IMR-90 (cell line): Measurements from ENCODE around the gene OR7C1. TPM values are rescaled to one million over a fixed set of nuclear protein-coding genes. Genes with fewer than 3 reads are reported as not detected.
A peak's percentile ranks its signal among the peaks of the same experiment; 100 is the strongest.
"Not testable (repeated sequence)": the region's sequence is repeated elsewhere in the genome, so short reads cannot be mapped to it uniquely, and the experiment has no call there.

ENCODE experiments used
- ATAC-seq: fragments of 200-7000 bp; cut with Tn5 transposase; 2 replicates; pipeline ENCODE4 v1.9.1; 2020; ENCODE audit warnings: low read depth, mild to moderate bottlenecking, moderate library complexity
- BruUV-seq: library from RNA; stranded (reverse); fragments of 400-500 nt; replicated peaks from 2 replicates; lab custom pipeline; 2021; lab: Mats Ljungman, UMichigan
- CTCF ChIA-PET: fragments of 300-600 bp; formaldehyde crosslinking; extraction: SDS; loops from one replicate; lab custom pipeline; 2021; ENCODE audit warnings: antibody characterized with exemption; lab: Yijun Ruan, JAX
- POLR2A ChIA-PET: fragments of 300-600 bp; sonication (Branson Sonifier 250); formaldehyde crosslinking; loops from one replicate; lab custom pipeline; 2022; ENCODE audit warnings: antibody characterized with exemption; ENCODE audit not compliant: unreplicated experiment; lab: Charles Lee
- DNase-seq: peaks from one replicate; pipeline ENCODE4 v3.0.0; 2013
- H2AFZ ChIP-seq: replicated peaks from 2 replicates; pipeline ENCODE3; 2013; ENCODE audit warnings: low read length, mild to moderate bottlenecking; ENCODE audit not compliant: poor library complexity
- H2AK5ac ChIP-seq: 2 replicates; pipeline ENCODE4 v1.6.1; 2013; ENCODE audit warnings: low read depth, low read length, inconsistent platforms
- H2AK9ac ChIP-seq: replicated peaks from 2 replicates; pipeline ENCODE3; 2013; ENCODE audit warnings: mild to moderate bottlenecking, low read depth, low read length, moderate library complexity; ENCODE audit not compliant: poor library complexity
- H2BK120ac ChIP-seq: 2 replicates; pipeline ENCODE4 v1.6.1; 2013; ENCODE audit warnings: low read depth, low read length, inconsistent platforms
- H2BK15ac ChIP-seq: 3 replicates; pipeline ENCODE4 v1.6.1; 2013; ENCODE audit warnings: low read depth, low read length, inconsistent platforms
- H2BK20ac ChIP-seq: 2 replicates; pipeline ENCODE4 v1.6.1; 2013; ENCODE audit warnings: low read depth, mild to moderate bottlenecking, inconsistent platforms, low read length, moderate library complexity
- H2BK5ac ChIP-seq: 2 replicates; pipeline ENCODE4 v1.6.1; 2013; ENCODE audit warnings: mild to moderate bottlenecking, low read depth, low read length, inconsistent platforms; ENCODE audit not compliant: poor library complexity, severe bottlenecking
- H3K14ac ChIP-seq: replicated peaks from 2 replicates; pipeline ENCODE4 v1.6.1; 2013; ENCODE audit warnings: low read depth, low read length, inconsistent platforms
- H3K18ac ChIP-seq: 2 replicates; pipeline ENCODE4 v1.6.1; 2013; ENCODE audit warnings: low read depth, low read length, control low read depth
- H3K23ac ChIP-seq: 2 replicates; pipeline ENCODE4 v1.6.1; 2013; ENCODE audit warnings: low read depth, low read length, inconsistent platforms
- H3K27ac ChIP-seq: 2 replicates; pipeline ENCODE4 v1.5.1; 2013; ENCODE audit warnings: mild to moderate bottlenecking, control low read depth, low read length; ENCODE audit not compliant: insufficient read depth
- H3K27me3 ChIP-seq: 2 replicates; pipeline ENCODE4 v1.6.1; 2013; ENCODE audit warnings: low read length; ENCODE audit not compliant: control insufficient read depth, insufficient read depth
- H3K36me3 ChIP-seq: 2 replicates; pipeline ENCODE4 v1.6.1; 2013; ENCODE audit warnings: low read length, mixed read lengths; ENCODE audit not compliant: control insufficient read depth, insufficient read depth
- H3K4ac ChIP-seq: 2 replicates; pipeline ENCODE4 v1.6.1; 2013; ENCODE audit warnings: low read depth, low read length, inconsistent platforms
- H3K4me1 ChIP-seq: 2 replicates; pipeline ENCODE4 v1.6.1; 2013; ENCODE audit warnings: low read length, mixed read lengths; ENCODE audit not compliant: control insufficient read depth, insufficient read depth
- H3K4me2 ChIP-seq: 2 replicates; pipeline ENCODE4 v1.6.1; 2013; ENCODE audit warnings: low read depth, mild to moderate bottlenecking, control low read depth, low read length, moderate library complexity
- H3K4me3 ChIP-seq: 2 replicates; pipeline ENCODE4 v1.5.1; 2013; ENCODE audit warnings: low read depth, mild to moderate bottlenecking, control low read depth, low read length, moderate library complexity; ENCODE audit not compliant: insufficient read depth
- H3K56ac ChIP-seq: 2 replicates; pipeline ENCODE4 v1.6.1; 2013; ENCODE audit warnings: low read length, inconsistent platforms; ENCODE audit not compliant: insufficient read depth; ENCODE audit errors: extremely low read depth
- H3K79me1 ChIP-seq, 2 experiments: 2 replicates each; pipeline ENCODE4 v1.6.1; 2013; ENCODE audit warnings: low read length in 2 of 2, inconsistent platforms in 1 of 2, low read depth in 1 of 2
- H3K9ac ChIP-seq: 2 replicates; pipeline ENCODE4 v1.6.1; 2013; ENCODE audit warnings: low read depth, low read length, control low read depth
- H3K9me1 ChIP-seq: 2 replicates; pipeline ENCODE4 v1.6.1; 2013; ENCODE audit warnings: low read length, inconsistent platforms; ENCODE audit not compliant: insufficient read depth
- H3K9me3 ChIP-seq: 2 replicates; pipeline ENCODE4 v1.6.1; 2013; ENCODE audit warnings: low read length; ENCODE audit not compliant: control insufficient read depth, insufficient read depth
- H4K20me1 ChIP-seq: 2 replicates; pipeline ENCODE4 v1.6.1; 2013; ENCODE audit warnings: low read length, inconsistent platforms; ENCODE audit not compliant: insufficient read depth
- H4K5ac ChIP-seq: 2 replicates; pipeline ENCODE4 v1.6.1; 2013; ENCODE audit warnings: mild to moderate bottlenecking, low read depth, low read length, control low read depth
- H4K8ac ChIP-seq, 2 experiments: 2 replicates each; pipeline ENCODE4 v1.6.1; 2013; ENCODE audit warnings: low read depth in 2 of 2, low read length in 2 of 2, control low read depth in 1 of 2, inconsistent platforms in 1 of 2
- H4K91ac ChIP-seq: 2 replicates; pipeline ENCODE4 v1.6.1; 2013; ENCODE audit warnings: low read depth, low read length, inconsistent platforms; ENCODE audit not compliant: insufficient read depth
- CEBPB ChIP-seq: IDR thresholded peaks from 2 replicates; pipeline ENCODE4 v1.6.1; 2012; ENCODE audit warnings: low read depth, low read length, improper control_type of control experiment
- MAFK ChIP-seq: IDR thresholded peaks from 2 replicates; pipeline ENCODE4 v1.6.1; 2012; ENCODE audit warnings: low read depth, low read length, improper control_type of control experiment
- RCOR1 ChIP-seq: IDR thresholded peaks from 2 replicates; pipeline ENCODE4 v1.6.1; 2012; ENCODE audit warnings: mild to moderate bottlenecking, low read length, improper control_type of control experiment; ENCODE audit not compliant: insufficient replicate concordance
- WGBS, 2 experiments: methylation state at CpG; one replicate each; pipeline versions ENCODE4 v1.1.5 to v1.1.7; 2013; ENCODE audit warnings: missing lambda C conversion rate in 2 of 2; ENCODE audit not compliant: insufficient read length in 1 of 2; ENCODE audit errors: extremely low coverage in 2 of 2; 5-methylcytosine and 5-hydroxymethylcytosine counted together
- dilution Hi-C: fragments of 300-500 bp; cut with HindIII; formaldehyde crosslinking; loops from one replicate; pipeline ENCODE4 v1.14.3; 2018; ENCODE audit warnings: low sequenced_read_pairs; ENCODE audit not compliant: unreplicated experiment
- in situ Hi-C: fragments of 300-500 bp; cut with MboI; formaldehyde crosslinking; loops from 3 replicates; pipeline ENCODE4 v1.14.3; 2019; ENCODE audit warnings: low sequenced_read_pairs, inconsistent platforms, mixed read lengths
- intact Hi-C: fragments of 100-400 bp; cut with micrococcal nuclease; formaldehyde crosslinking; loops from 2 replicates; pipeline ENCODE4 v1.10.0; 2022
- polyA plus RNA-seq, 3 experiments: library from polyadenylated mRNA; depleted of rRNA; stranded (reverse); fragments of >200 nt; gene quantifications; 2 replicates each; pipeline ENCODE4 v1.2.3, GENCODE V29; 2012; ENCODE audit warnings: low replicate concordance in 1 of 3
- total RNA-seq: library from RNA; depleted of rRNA; stranded (reverse); fragments of >200 nt; gene quantifications from 2 replicates; pipeline ENCODE4 v1.2.3, GENCODE V29; 2012

Gene OR7C1
- total and polyA plus RNA-seq, 2 of the 4 experiments (the other 2 are of a cell fraction): not detected

DNA sequence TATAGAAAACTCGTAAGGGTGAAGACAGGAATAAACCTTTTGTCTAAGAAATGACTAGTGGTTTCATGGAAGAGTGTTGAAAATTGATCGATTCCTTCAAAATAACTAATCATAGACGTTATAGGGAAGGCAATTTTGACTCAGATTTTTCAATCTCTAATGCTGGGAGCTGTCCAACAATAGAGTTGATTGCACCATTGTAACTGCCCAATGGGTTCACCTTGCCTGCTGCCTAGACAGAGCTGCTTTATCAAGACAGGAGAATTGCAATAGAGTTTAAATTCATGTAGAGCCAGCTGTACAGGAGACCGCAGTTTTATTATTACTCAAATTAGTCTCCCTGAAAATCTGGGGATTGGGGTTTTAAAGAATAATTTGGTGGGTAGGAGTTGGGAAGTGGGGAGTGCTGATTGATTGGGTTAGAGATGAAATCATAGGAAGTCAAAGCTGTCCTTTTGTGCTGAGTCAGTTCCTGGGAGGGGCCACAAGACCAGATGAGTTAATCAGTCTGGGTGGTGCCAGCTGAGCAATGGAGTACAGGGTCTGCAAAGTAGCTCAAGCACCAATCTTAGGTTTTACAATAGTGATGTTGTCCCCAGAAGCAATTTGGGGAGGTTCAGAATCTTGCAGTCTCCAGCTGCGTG lies 39.8 kb downstream of the OR7C1 start:
- no TSS peak for BruUV-seq
- no CpG with 5 or more reads among the region's 5 CpGs for WGBS, 2 experiments
- Histone ChIP-seq H3K79me1 (no peaks in the 10 kb centered on the region), H3K9me1 (no peaks in the 10 kb centered on the region), H2AK9ac (no peak overlapping the region), H4K20me1 (no peaks in the 10 kb centered on the region), H3K27me3 (no peaks in the 10 kb centered on the region), H3K4me2 (no peak overlapping the region), H3K4me1 (no peaks in the 10 kb centered on the region), H3K18ac (no peak overlapping the region), H4K91ac (no peak overlapping the region), H4K8ac (no peak overlapping the region), H2BK120ac (no peak overlapping the region), H2BK5ac (no peak overlapping the region), H3K9me3 (0 out of 2 replicates have a peak, but pooled peaks cover 2% of the 10 kb centered on the region), H2AFZ (no peak overlapping the region), H3K4ac (no peak overlapping the region), H3K14ac (no peak overlapping the region), H3K4me3 (no peak overlapping the region), H2BK20ac (no peak overlapping the region), H2BK15ac (no peak overlapping the region), H3K36me3 (no peaks in the 10 kb centered on the region), H4K5ac (no peak overlapping the region), H3K56ac (no peak overlapping the region), H3K9ac (no peak overlapping the region), H3K23ac (no peak overlapping the region), H2AK5ac (no peak overlapping the region), H3K27ac (no peak overlapping the region)
- ChIA-PET POLR2A (no interaction called here), CTCF (interaction anchor here (0.6 kb wide), 1 partner anchor 364 kb away, joined by 5 read pairs; no protein-coding TSS in a partner anchor)
- DNase-seq: no peak
- intact Hi-C loops: no loop called here
- dilution Hi-C loops: no loop called here
- ATAC-seq: no peak
- TF ChIP-seq CEBPB (no peak), RCOR1 (no peak), MAFK (peak; percentile 7; the same call in 1 of the 2 replicates)
- in situ Hi-C loops: no loop called here

DNA sequence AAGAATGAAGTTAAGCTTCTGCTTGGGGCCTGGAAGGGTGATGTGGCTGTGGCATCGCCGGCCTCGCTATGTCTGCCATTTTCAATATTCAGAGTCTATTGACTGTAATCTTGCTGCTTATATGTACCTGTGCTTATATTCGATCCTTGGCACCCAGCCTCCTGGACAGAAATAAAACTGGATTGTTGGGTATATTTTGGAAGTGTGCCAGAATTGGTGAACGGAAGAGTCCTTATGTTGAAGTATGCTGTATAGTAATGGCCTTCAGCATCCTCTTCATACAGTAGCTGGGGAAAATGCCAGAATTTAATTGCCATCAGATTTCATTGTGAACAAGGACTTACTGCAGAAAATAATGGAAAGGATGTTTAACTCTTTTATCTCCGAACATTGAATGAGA lies 42.7 kb downstream of the OR7C1 start:
- H3K36me3 ChIP-seq, H3K4me2 ChIP-seq, H3K18ac ChIP-seq, H3K4ac ChIP-seq, H3K4me3 ChIP-seq, H4K91ac ChIP-seq, H3K9me1 ChIP-seq, H3K56ac ChIP-seq, H3K9ac ChIP-seq, H3K27me3 ChIP-seq, H2BK20ac ChIP-seq, in situ Hi-C loops, H2AK5ac ChIP-seq, H2AFZ ChIP-seq, H2BK120ac ChIP-seq, CTCF ChIA-PET, dilution Hi-C loops, H3K4me1 ChIP-seq, H2AK9ac ChIP-seq, H2BK15ac ChIP-seq, ATAC-seq, H3K79me1 ChIP-seq, DNase-seq, H3K27ac ChIP-seq, H3K23ac ChIP-seq, H4K8ac ChIP-seq, H2BK5ac ChIP-seq, intact Hi-C loops, H3K14ac ChIP-seq, H4K20me1 ChIP-seq, POLR2A ChIA-PET, H3K9me3 ChIP-seq, H4K5ac ChIP-seq, BruUV-seq: not testable (repeated sequence)
- WGBS, 2 experiments: no CpG with 5 or more reads among the region's 6 CpGs
